ENCODE data around the gene NCAPH2.

NCAPH2 gene

GRCh38 chr22:50560034-50560433 is 52.0 kb downstream of the NCAPH2 start:
- Histone ChIP-seq H3K36me3 (no peaks in the 10 kb centered on the region), H3K4me1 (ENCODE audit: control insufficient read depth in 1 of 2, insufficient read depth in 1 of 2, low read depth in 1 of 2, low read length in 1 of 2) (peaks cover 11 to 15% of the 10 kb centered on the region in 2 experiments), H3K27me3 (peaks cover 16% of the 10 kb centered on the region), H3K9me3 (no peaks in the 10 kb centered on the region), H3K27ac (no peak overlapping the region), H3K4me3 (ENCODE audit: low read depth in 1 of 2, low read length in 1 of 2) (no peak overlapping the region)
- TF ChIP-seq CTCF (IDR thresholded peaks at IDR 0.05): no peak

- Histone ChIP-seq H3K27me3 (peaks cover 21% of the 10 kb centered on the region), H3K36me3 (no peaks in the 10 kb centered on the region), H3K27ac (peak overlapping the region; percentile 16), H3K4me3 (ENCODE audit: low read depth in 1 of 2, low read length in 1 of 2) (no peak overlapping the region), H3K9me3 (no peaks in the 10 kb centered on the region), H3K4me1 (ENCODE audit: control insufficient read depth in 1 of 2, insufficient read depth in 1 of 2, low read depth in 1 of 2, low read length in 1 of 2) (peaks cover 11 to 15% of the 10 kb centered on the region in 2 experiments)
- no peak for TF ChIP-seq CTCF (IDR thresholded peaks at IDR 0.05)
Observed at GRCh38 chr22:50561401-50562358, 53.7 kb downstream of the NCAPH2 start.

- peak within 1 kb of the TSS; percentile 76 for H3K27ac ChIP-seq
- H3K36me3 ChIP-seq: peaks cover 6% of the 10 kb centered on the region
- peak within 1 kb of the TSS; percentile 69 to 88 for H3K4me3 ChIP-seq (ENCODE audit: low read depth in 1 of 2, low read length in 1 of 2)
- H3K27me3 ChIP-seq: peaks cover 21% of the 10 kb centered on the region
- no peaks in the 10 kb centered on the region for H3K9me3 ChIP-seq
- TF ChIP-seq CTCF (IDR thresholded peaks at IDR 0.05): peak; percentile 100
- peaks cover 11 to 15% of the 10 kb centered on the region in 2 experiments for H3K4me1 ChIP-seq (ENCODE audit: control insufficient read depth in 1 of 2, insufficient read depth in 1 of 2, low read depth in 1 of 2, low read length in 1 of 2)
Observed at GRCh38 chr22:50562523-50563412, 54.7 kb downstream of the NCAPH2 start, which contains the start of gene SYCE3. TSS of gene SYCE3 (minus strand) at chr22:50562919. CDS start at chr22:50556405, 6,514 bp downstream.

- Histone ChIP-seq H3K27me3 (peaks cover 21% of the 10 kb centered on the region), H3K36me3 (peaks cover 12% of the 10 kb centered on the region), H3K9me3 (no peaks in the 10 kb centered on the region), H3K4me3 (ENCODE audit: low read depth in 1 of 2, low read length in 1 of 2) (peak overlapping the region; percentile 69 to 88), H3K27ac (peak overlapping the region; percentile 76), H3K4me1 (ENCODE audit: control insufficient read depth in 1 of 2, insufficient read depth in 1 of 2, low read depth in 1 of 2, low read length in 1 of 2) (peaks cover 11 to 15% of the 10 kb centered on the region in 2 experiments)
- TF ChIP-seq CTCF (IDR thresholded peaks at IDR 0.05): no peak
Observed at GRCh38 chr22:50563413-50564160, 55.6 kb downstream of the NCAPH2 start.

- Histone ChIP-seq H3K4me3 (ENCODE audit: low read depth in 1 of 2, low read length in 1 of 2) (no peak overlapping the region), H3K4me1 (ENCODE audit: control insufficient read depth in 1 of 2, insufficient read depth in 1 of 2, low read depth in 1 of 2, low read length in 1 of 2) (peaks cover 11 to 15% of the 10 kb centered on the region in 2 experiments), H3K27ac (no peak overlapping the region), H3K9me3 (no peaks in the 10 kb centered on the region), H3K27me3 (peaks cover 21% of the 10 kb centered on the region), H3K36me3 (peaks cover 19% of the 10 kb centered on the region)
- no peak for TF ChIP-seq CTCF (IDR thresholded peaks at IDR 0.05)
Observed at GRCh38 chr22:50564289-50564688, 56.3 kb downstream of the NCAPH2 start.
